Activated CD8-positive, alpha-beta memory T cell treated with anti-CD3 and anti-CD28 coated beads for 36 hours (primary cell): Measurements from ENCODE around the gene CRKL. TPM values are rescaled to one million over a fixed set of nuclear protein-coding genes. Genes with fewer than 3 reads are reported as not detected.
"Not testable (repeated sequence)": the region's sequence is repeated elsewhere in the genome, so short reads cannot be mapped to it uniquely, and the experiment has no call there.

ENCODE experiments used
- CTCF ChIA-PET: fragments of 350-600 bp; sonication (Branson Sonifier 250); formaldehyde crosslinking; loops from one replicate; lab custom pipeline; 2021; ENCODE audit warnings: antibody characterized with exemption; lab: Charles Lee
- POLR2A ChIA-PET: fragments of 350-600 bp; sonication (Branson Sonifier 250); formaldehyde crosslinking; loops from one replicate; lab custom pipeline; 2021; ENCODE audit warnings: antibody characterized with exemption; lab: Charles Lee
- total RNA-seq, 2 experiments: library from RNA; stranded (reverse); gene quantifications; one replicate each; pipeline ENCODE4 v1.2.3, GENCODE V29; 2021

Gene CRKL
- total RNA-seq, 2 experiments from 2014 or later = 85.3 to 86.2 TPM

DNA sequence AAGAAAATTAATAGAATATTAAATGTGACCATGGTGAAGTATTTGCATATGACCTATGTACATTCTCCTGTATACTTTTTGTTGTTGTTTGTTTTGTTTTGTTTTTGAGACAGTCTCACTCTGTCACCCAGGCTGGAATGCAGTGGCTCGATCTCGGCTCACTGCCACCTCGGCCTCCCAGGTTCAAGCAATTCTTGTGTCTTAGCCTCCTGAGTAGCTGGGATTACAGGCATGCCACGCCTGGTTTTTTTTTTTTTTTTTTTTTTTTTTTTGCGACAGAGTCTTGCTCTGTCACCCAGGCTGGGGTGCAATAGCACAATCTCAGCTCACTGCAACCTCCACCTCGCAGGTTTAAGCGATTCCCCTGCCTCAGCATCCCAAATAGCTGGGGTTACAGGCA, 19.5 kb upstream of the CRKL start:
- ChIA-PET POLR2A (interaction anchor here (0.7 kb wide), 1 partner anchor 12 kb away, joined by 5 read pairs; no protein-coding TSS in a partner anchor), CTCF (interaction anchor here (0.7 kb wide), 1 partner anchor 277 kb away, joined by 3 read pairs; no protein-coding TSS in a partner anchor)

DNA sequence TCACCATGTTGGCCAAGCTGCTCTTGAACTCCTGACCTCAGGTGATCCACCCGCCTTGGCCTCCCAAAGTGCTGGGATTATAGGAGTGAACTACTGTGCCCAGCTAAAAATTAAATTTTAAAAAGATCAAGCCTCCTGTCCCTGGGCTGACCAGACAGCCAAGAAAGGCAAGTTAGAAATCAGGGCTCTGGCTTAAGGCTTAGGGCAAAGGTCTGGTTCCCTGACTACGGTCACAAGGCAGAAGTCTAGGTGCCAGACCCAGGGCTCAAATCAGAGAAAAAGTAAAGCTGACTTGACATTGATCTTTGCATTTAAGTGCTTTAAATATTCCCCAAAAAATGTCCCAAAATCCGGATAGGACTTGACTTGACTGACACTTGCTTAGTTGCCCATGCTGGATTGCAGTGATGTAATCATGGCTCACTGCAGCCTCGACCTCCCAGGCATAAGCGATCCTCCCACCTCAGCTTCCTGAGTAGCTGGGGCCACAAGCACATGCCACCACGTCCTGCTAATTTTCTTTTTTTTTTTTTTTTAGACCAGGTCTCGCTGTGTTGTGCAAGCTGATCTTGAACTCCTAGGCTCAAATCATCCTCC, 17.3 kb upstream of the CRKL start:
- ChIA-PET POLR2A (no interaction called here), CTCF (interaction anchor here (1.4 kb wide), 1 partner anchor 8 kb away, joined by 3 read pairs; no protein-coding TSS in a partner anchor)

DNA sequence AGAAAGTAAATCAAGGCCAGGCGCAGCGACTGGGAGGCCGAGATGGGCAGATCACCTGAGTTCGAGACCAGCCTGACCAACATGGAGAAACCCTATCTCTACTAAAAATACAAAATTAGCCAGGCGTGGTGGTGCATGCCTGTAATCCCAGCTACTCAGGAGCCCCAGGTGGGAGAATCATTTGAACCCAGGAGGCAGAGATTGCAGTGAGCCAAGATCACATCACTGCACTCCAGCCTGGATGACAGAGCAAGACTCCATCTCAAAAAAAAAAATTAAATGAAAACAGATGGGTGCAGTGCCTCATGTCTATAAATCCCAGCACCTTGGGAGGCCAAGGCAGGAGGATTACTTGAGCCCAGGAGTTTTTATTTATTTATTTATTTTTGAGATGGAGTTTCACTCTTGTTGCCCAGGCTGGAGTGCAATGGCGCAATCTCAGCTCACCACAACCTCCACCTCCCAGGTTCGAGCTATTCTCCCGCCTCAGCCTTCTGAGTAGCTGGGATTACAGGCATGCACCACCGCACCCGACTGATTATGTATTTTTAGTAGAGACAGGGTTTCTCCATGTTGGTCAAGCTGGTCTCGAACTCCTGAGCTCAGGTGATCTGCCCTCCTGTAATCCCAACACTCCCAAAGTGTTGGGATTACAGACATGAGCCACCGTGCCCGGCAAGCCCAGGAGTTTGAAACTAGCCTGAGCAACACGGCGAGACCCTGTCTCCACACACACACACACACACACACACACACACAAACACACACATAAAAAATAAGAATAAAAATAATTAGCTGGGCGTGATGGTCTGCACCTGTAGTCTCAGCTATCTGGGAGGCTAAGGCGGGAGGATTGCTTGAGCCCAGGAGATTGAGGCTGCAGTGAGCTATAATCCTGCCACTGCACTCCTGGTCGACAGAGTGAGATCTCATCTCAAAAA, 15.8 kb upstream of the CRKL start:
- ChIA-PET CTCF (interaction anchor here (1.4 kb wide), 1 partner anchor 9 kb away, joined by 3 read pairs; no protein-coding TSS in a partner anchor), POLR2A (interaction anchor here (0.6 kb wide), 1 partner anchor 8 kb away, joined by 3 read pairs; no protein-coding TSS in a partner anchor)

DNA sequence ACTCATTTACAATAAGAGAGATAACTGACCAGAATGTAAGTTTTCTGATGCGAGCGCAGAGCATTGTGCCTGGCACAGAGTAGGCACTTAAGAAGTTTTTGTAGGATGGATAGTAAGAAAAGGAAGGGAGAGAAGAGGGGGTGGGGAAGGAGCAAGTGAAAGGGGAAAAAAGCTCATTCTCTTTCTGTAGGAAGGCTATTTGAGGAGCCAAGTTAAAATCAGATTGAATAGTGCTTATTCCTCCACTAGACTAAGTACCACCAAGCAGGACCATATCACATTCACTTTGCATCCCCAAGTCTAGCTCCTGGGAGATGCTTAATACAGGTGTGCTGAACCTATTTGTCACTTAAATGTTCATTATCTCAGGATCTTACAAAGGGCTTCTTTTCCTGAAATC, 14.1 kb upstream of the CRKL start:
- ChIA-PET POLR2A (no interaction called here), CTCF (no interaction called here)

DNA sequence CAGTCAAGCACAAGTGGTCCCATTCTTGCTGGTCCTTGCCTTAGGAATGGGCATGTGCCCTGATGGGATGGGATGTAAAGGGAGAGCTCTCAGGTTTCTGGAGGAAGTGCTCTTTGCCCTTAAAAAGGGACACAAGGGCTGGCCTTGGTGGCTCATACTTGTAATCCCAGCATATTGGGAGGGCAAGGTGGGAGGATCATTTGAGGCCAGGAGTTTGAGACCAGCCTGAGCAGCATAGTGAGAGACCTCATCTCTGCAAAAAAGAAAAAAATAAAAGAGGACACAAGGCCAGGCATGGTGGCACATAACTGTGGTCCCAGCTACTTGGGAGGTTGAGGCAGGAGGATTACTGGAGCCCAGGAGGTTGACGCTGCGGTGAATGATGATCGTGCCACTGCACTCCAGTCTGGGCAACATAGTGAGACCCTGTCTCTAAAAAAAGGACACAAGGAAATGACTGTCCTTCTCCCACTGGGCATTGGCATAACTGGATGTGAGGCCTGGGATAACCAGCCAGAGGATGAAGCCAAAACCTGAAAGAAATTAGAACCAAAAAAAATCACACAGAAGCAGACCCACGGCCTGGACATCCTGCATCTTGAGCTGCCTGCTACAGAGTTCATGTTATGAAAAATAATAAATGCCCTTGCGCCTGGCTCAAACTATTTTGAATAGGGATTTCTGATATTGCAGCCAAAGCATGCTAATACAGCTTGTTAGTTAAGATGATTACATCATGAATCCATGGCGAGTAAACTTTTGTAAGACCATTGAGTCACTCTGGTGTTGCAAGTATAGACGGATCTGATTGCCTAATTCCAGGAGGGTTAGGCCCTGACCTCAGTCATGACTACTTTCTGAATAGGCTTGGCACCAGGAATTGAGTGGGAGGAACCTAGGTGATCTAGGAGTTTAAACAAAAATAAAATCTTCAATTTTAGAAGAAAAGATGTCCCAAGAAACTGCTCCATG, 12.9 kb upstream of the CRKL start:
- ChIA-PET CTCF (no interaction called here), POLR2A (no interaction called here)

DNA sequence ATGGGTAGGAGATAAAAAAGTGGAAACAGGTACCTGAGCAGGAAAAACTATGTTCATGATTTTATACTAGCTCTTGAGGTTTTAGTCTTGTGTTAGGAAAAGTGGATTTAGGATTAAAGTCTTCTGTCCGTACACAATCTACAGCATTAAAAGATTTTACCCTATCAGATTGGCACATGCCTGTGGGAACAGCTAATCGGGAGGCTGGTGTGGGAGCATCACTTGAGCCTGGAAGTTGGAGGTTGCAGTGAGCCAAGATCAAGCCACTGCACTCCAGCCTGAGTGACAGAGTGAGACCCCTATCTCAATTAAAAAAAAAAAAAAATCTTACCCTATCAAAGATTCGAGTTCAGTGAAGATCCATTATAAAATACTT, 12.2 kb upstream of the CRKL start:
- POLR2A ChIA-PET = no interaction called here
- CTCF ChIA-PET = no interaction called here

DNA sequence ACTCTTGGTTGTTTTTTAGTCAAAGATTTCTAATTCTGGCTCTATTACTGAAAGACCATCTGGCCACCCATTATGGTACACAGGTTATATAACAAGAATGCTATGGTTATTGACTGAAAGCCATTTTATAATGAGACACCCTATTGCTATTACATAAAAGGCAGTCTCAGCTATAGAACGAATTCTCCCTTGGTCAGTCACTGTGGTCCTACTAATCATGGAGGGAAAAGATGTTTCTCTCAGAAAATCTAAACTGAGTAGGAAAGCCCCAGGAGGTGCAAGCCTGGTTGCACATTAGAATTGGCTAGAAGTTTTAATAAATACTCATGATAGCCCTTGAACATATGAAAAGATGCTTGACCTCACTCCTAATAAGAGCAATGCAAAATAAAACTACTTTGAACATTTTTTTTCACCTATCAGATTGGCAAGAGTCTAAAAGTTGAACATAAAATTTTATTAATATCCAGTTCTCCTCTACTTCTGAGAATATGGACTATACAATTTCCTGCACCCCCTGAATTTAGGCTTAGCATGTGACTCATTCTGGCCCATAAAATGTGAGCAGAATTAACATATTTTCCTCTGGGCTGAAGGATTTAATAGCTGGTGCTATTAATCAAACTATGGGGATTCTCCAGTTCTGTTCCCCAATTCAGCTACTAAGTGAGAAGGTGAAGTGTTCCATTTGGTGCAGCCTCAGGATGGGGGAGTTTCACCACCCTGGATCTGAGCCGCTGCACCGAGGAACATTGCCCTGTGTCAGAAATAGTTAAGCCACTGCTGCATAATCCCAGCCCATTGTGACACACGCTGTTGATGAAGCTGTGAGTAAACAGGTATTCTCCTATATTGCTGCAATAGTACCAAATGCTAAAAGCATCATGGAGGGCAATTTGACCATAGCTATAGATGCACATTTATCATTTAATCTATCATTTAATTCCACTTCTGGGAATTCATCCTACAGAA, 11.5 kb upstream of the CRKL start:
- CTCF ChIA-PET = no interaction called here
- POLR2A ChIA-PET = no interaction called here

DNA sequence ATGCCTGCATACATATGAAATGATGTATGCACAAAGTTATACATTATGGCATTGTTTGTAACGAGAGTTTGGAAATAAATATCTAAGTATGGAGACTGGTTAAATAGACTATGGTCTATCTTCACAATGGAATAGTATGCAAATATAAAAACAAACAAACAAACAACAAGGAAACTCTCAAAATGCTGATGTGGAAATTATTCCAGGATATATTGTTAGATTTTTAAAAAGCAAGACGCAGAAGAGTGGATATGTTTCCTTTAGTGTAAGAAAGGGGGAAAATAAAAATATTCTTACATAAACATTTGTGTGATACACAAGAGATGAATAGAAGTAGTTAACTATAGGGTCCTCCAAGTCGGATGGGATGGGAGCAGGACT, 10.8 kb upstream of the CRKL start:
- ChIA-PET CTCF (no interaction called here), POLR2A (no interaction called here)

DNA sequence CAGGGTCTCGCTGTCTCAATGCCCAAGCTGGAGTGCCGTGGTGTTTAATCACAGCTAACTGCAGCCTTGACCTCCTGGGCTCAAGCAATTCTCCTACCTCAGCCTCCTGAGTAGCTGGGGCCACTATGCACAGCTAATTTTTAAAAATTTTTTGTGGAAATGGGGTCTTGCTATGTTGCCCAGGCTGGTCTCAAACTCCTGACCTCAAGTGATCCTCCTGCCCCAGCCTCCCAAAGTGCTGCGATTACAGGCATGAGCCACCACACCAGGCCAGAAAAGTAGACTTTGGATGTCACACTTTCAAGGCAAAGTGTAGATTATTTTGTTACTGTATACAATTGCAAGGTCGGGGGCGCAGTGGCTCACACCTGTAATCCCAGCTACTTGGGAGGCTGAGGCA, 8.5 kb upstream of the CRKL start:
- CTCF ChIA-PET = interaction anchor here (0.7 kb wide), 1 partner anchor 157 kb away, joined by 3 read pairs; no protein-coding TSS in a partner anchor

DNA sequence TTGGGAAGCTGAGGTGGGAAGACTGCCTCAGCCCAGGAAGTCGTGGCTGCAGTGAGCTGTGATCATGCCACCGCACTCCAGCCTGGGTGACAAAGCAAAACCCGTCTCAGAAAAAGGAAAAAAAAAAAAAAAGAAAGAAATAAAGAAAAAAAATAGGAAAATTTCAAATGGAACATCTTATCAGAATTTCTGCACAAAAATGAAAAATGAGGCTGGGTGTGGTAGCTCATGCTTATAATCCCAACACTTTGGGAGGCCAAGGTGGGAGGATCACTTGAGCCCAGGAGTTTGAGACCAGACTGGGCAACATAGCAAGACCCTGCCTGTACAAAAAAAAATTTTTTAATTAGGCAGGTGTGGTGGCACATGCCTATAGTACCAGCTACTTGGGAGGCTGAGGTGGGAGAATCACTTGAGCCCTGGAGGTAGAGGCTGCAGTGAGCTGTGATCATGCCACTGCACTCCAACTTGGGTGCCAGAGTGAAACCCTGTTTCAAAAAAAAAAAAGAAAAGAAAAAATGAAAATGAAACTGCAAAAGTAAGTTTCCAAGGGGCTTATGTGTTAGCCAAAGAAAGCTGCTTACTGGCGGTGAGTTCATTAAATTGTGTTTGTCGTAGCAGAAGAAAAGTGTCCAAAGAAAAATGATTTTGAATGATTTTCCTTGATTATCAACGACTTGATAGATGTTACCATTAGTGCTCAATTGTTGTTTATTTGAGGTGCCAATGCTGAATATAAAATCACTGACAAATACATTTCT, 7.5 kb upstream of the CRKL start:
- ChIA-PET POLR2A (no interaction called here), CTCF (no interaction called here)

More for the DNA sequence above, 8.5 kb upstream of the CRKL start:
- POLR2A ChIA-PET = not testable (repeated sequence)

DNA sequence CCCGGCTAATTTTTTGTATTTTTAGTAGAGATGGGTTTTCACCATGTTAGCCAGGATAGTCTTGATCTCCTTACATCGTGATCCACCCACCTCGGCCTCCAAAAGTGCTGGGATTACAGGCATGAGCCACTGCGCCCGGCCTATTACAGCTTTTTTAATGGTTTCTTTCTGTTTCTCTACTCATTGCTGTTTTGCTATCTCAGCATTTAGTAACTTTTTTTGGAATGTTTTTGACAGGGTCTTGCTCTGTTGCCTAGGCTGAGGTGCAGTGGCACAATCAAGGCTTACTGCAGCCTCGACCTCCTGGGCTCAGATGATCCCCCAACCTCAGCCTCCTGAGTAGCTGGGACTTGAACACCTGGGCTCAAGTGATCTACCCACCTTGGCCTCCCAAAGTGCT, 4.7 kb upstream of the CRKL start:
- ChIA-PET CTCF (interaction anchor here (0.6 kb wide), 1 partner anchor 12 kb away, joined by 3 read pairs; no protein-coding TSS in a partner anchor), POLR2A (no interaction called here)

DNA sequence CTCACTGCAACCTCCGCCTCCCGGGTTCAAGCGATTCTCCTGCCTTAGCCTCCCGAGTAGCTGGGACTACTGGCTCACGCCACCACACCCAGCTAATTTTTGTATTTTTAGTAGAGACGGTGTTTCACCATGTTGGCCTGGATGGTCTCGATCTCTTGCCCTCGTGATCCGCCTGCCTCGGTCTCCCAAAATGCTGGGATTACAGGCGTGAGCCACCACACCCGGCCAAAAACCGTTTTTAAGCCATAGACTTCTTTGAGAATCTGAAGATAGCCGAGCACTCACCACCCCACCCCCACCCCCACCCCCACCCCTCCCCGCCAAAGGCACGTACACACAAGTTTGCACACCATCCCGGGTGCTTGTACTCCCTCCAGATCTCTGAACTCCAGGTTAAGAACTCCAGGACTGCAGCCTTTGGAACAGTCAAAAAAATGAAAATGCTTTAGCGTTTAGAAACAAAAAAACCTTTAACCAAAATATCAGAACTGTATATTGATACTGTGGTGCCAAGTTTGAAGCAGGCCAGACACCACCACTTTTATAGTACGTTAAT, 1.5 kb downstream of the CRKL start:
- ChIA-PET POLR2A (no interaction called here), CTCF (interaction anchor here (0.6 kb wide), 1 partner anchor 818 kb away, joined by 3 read pairs; no protein-coding TSS in a partner anchor)

DNA sequence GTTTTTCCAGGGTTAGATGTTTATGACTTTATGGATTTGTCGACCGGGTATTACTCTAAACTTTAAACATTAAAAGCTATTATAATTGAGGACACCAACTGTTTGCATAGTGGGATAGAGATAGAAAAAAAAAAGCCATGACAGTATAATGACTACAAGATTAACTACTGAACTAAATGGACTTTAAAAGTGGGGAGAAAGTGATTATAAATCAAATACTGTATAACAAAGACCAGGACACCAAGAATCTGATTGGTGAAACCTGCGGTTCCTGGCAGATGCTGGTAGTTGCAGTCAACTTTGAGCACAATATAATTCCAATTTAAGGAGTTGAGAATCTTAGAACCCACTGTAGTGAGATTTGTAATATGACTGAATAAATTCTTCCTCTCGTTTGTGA, 2.5 kb downstream of the CRKL start:
- CTCF ChIA-PET = no interaction called here
- POLR2A ChIA-PET = no interaction called here

DNA sequence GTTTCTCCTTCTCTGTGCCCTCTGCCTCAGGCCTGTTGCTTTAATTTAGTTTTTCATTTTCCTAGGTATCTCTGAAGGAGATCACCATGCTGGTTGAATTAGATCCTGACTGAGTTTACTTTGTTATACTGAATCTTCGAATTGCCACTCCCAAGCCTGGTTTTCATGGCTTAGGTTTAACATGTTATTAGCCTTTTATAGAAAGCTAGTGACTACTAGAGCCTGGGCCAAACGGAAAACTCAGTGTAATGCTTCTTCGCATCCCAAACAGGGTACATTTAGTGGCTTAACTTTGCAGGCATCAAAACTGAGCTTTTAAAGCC, 3.6 kb downstream of the CRKL start:
- CTCF ChIA-PET = interaction anchor here (1.0 to 1.4 kb wide), 2 partner anchors 53 to 83 kb away, joined by 3 to 4 read pairs; no protein-coding TSS in a partner anchor
- POLR2A ChIA-PET = interaction anchor here (0.5 to 0.7 kb wide), 2 partner anchors 13 to 1097 kb away, joined by 3 to 6 read pairs; no protein-coding TSS in a partner anchor

DNA sequence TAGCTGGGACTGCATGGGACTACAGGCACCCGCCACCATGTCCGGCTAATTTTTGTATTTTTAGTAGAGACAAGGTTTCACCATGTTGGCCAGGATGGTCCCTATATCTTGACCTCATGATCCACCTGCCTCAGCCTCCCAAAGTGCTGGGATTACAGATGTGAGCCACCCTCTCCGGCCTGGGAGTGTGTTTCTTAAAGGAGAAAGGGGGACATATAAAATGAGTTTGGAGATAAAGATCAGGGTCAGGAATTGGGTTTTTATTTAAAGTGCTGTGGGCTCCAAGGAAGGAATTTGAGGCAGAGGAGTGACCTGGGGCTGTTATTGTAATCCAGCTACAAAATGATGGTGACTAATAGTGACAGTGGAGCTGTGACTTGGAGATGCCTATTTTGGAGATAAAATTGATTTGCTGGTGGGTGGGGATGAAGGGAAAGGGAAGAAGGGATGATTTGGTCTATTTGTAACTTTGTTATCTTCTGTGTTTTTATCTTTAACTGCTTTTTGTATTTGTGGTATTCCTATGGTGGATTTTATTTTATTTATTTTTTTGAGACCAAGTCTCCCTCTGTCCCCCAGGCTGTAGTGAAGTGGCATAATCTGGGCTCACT, 5.0 kb downstream of the CRKL start:
- ChIA-PET CTCF (interaction anchor here (1.4 kb wide), 1 partner anchor 55 kb away, joined by 4 read pairs; no protein-coding TSS in a partner anchor), POLR2A (no interaction called here)

DNA sequence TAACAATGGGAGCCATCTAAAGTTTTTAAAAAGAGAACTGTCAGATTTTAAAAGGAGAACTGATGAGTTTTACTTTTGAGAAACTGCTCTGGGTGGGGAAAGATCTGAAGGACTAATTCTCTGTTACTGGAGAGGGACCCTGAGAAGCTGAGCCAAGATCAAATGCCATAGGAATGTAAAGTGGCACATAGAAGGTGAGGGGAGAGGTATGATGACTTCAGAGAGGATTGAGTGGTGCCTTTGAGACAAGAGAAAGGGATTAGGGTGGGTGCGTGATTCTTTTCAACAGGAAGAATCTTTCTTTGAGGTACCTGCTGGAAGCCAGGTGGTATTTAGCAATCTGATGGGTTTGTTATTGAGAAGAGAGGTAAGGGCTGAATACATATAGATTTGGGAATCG, 9.0 kb downstream of the CRKL start:
- ChIA-PET POLR2A (no interaction called here), CTCF (no interaction called here)
